Keratinocyte (primary cell): ENCODE data around the gene WDR11. TPM values are rescaled to one million over a fixed set of nuclear protein-coding genes. Genes with fewer than 3 reads are reported as not detected.

ENCODE experiments used
- DNase-seq: peaks from one replicate; pipeline ENCODE4 v3.0.0-alpha.2; 2011; ENCODE audit warnings: low read depth, missing footprints, low spot score
- FAIRE-seq: peaks from 2 replicates; lab custom pipeline; 2011; peaks lifted over from hg19 to GRCh38; lab: Jason Lieb, UNC
- H2AFZ ChIP-seq: 2 replicates; pipeline ENCODE4 v1.6.0; 2012; ENCODE audit warnings: low read length, control low read depth, inconsistent platforms; ENCODE audit not compliant: control insufficient read depth
- H3K27ac ChIP-seq: 2 replicates; pipeline ENCODE4 v1.5.1; 2011; ENCODE audit warnings: low read length; ENCODE audit not compliant: control insufficient read depth, insufficient read depth
- H3K27me3 ChIP-seq: 3 replicates; pipeline ENCODE4 v1.6.0; 2011; ENCODE audit warnings: low read length; ENCODE audit not compliant: control insufficient read depth, insufficient read depth; ENCODE audit errors: extremely low read depth
- H3K36me3 ChIP-seq, 2 experiments: 2 replicates in 1 of 2; 3 replicates in 1 of 2; pipeline ENCODE4 v1.5.1; 2011; ENCODE audit warnings: low read length in 2 of 2, mild to moderate bottlenecking in 1 of 2; ENCODE audit not compliant: control insufficient read depth in 2 of 2, insufficient read depth in 2 of 2; ENCODE audit errors: extremely low read depth in 1 of 2
- H3K4me1 ChIP-seq: 3 replicates; pipeline ENCODE4 v1.5.1; 2011; ENCODE audit warnings: low read length; ENCODE audit not compliant: control insufficient read depth, insufficient read depth; ENCODE audit errors: extremely low read depth
- H3K4me2 ChIP-seq: 3 replicates; pipeline ENCODE4 v1.6.0; 2011; ENCODE audit warnings: low read depth, low read length; ENCODE audit not compliant: control insufficient read depth, insufficient read depth; ENCODE audit errors: extremely low read depth
- H3K4me3 ChIP-seq, 3 experiments: fragments of 200-600 bp in 1 of 3; sonication (generic) in 1 of 3; 2 replicates in 2 of 3; 3 replicates in 1 of 3; pipeline ENCODE4 v1.5.1; 2011 to 2016; ENCODE audit warnings: low read length in 3 of 3, mild to moderate bottlenecking in 3 of 3, control low read depth in 2 of 3, inconsistent platforms in 1 of 3, low read depth in 1 of 3, mixed read lengths in 1 of 3, mixed run types in 1 of 3, moderate library complexity in 1 of 3; ENCODE audit not compliant: control insufficient read depth in 2 of 3, insufficient read depth in 2 of 3; ENCODE audit errors: extremely low read depth in 1 of 3
- H3K79me2 ChIP-seq: 2 replicates; pipeline ENCODE4 v1.6.0; 2012; ENCODE audit warnings: low read length; ENCODE audit not compliant: control insufficient read depth, insufficient read depth
- H3K9ac ChIP-seq: 3 replicates; pipeline ENCODE4 v1.6.0; 2011; ENCODE audit warnings: low read length; ENCODE audit not compliant: control insufficient read depth, insufficient read depth; ENCODE audit errors: extremely low read depth
- H3K9me1 ChIP-seq: 3 replicates; pipeline ENCODE4 v1.6.0; 2011; ENCODE audit warnings: low read length; ENCODE audit not compliant: control insufficient read depth, insufficient read depth; ENCODE audit errors: extremely low read depth
- H3K9me3 ChIP-seq: 2 replicates; pipeline ENCODE4 v1.5.1; 2012; ENCODE audit warnings: low read depth, low read length; ENCODE audit not compliant: control insufficient read depth
- H4K20me1 ChIP-seq: 3 replicates; pipeline ENCODE4 v1.6.0; 2011; ENCODE audit warnings: low read length; ENCODE audit not compliant: control insufficient read depth, insufficient read depth; ENCODE audit errors: extremely low read depth
- EZH2 ChIP-seq: IDR thresholded peaks from one replicate; pipeline ENCODE4 v1.6.1; 2012; ENCODE audit warnings: inconsistent platforms, mild to moderate bottlenecking, low read length, moderate library complexity
- dilution Hi-C: fragments of 300-500 bp; cut with MboI; formaldehyde crosslinking; loops from one replicate; pipeline ENCODE4 v1.7.0; 2020; ENCODE audit warnings: low sequenced_read_pairs; ENCODE audit not compliant: extremely low pct_ligation_motif_present
- polyA plus RNA-seq, 5 experiments: library from polyadenylated mRNA; depleted of rRNA in 3 of 5; stranded (reverse) in 3 of 5; stranded (forward) in 1 of 5; unstranded in 1 of 5; fragments of >200 nt; gene quantifications; 1 replicate in 1 of 5; 2 replicates in 3 of 5; 3 replicates in 1 of 5; pipeline versions ENCODE4 v1.2.1 to v1.2.3, GENCODE V29; 2011 to 2012; ENCODE audit warnings: missing spikeins in 2 of 5, low read depth in 1 of 5, low replicate concordance in 1 of 5
- TF ChIP-seq, protein P1 (sequence below), 3 experiments: IDR thresholded peaks in 1 of 3; conservative IDR thresholded peaks in 1 of 3; optimal IDR thresholded peaks in 1 of 3; 2 replicates in 2 of 3; 3 replicates in 1 of 3; pipeline versions ENCODE3 to v1.5.1; 2011; ENCODE audit warnings: low read length in 3 of 3, mild to moderate bottlenecking in 3 of 3, moderate library complexity in 2 of 3, control low read depth in 1 of 3, inconsistent platforms in 1 of 3; ENCODE audit not compliant: insufficient read depth in 2 of 3; ENCODE audit errors: extremely low read depth in 1 of 3

WDR11 gene
- polyA plus RNA-seq, 1 donor (not counting 4 experiments of a cell fraction or from before 2014, with no cell fraction given) = 79.2 TPM

DNA sequence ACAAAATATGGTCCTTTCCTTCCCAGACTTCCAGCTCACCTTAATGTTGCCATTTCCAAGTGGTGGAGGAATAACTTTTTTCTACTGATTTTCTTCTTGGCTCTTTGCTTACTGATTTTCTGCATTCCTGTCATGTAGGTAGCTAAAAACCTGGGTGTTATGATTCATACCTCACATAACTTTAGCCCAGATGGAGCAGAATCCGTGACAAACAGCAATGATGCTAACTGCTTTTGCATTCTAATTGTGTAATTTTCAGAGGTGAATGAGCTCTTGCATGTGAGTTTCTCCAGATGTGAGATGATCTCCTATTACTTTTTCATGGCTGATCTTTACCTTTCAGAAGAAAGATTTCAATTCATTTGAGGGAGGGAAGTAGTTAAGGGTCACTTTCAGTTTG, 43.4 kb downstream of the WDR11 start:
- no peak for FAIRE-seq
- peaks cover 8 to 13% of the 10 kb centered on the region in 2 experiments for H3K36me3 ChIP-seq
- dilution Hi-C loops = no loop called here

DNA sequence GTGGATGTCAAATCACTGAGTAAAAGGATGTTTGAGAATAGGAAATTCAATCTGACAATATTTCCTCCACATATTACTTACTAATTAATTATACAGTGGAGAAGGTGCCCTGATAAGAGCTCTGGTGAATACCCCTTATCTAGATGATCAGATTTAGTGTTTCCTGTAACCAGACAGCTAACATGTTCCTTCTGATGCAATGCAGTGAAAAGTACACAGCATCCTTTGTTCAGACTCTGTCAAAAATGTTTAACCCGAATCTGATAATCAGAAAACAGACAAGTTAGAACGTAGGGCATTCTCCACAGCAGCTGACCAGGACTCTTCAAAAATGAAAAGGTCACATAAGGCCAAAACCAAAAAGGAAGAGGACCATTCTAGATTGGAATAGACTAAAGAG, 46.2 kb downstream of the WDR11 start:
- TF ChIP-seq, protein P1, sequence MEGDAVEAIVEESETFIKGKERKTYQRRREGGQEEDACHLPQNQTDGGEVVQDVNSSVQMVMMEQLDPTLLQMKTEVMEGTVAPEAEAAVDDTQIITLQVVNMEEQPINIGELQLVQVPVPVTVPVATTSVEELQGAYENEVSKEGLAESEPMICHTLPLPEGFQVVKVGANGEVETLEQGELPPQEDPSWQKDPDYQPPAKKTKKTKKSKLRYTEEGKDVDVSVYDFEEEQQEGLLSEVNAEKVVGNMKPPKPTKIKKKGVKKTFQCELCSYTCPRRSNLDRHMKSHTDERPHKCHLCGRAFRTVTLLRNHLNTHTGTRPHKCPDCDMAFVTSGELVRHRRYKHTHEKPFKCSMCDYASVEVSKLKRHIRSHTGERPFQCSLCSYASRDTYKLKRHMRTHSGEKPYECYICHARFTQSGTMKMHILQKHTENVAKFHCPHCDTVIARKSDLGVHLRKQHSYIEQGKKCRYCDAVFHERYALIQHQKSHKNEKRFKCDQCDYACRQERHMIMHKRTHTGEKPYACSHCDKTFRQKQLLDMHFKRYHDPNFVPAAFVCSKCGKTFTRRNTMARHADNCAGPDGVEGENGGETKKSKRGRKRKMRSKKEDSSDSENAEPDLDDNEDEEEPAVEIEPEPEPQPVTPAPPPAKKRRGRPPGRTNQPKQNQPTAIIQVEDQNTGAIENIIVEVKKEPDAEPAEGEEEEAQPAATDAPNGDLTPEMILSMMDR (optimal IDR thresholded peaks at IDR 0.05 in 1 of 3, IDR thresholded peaks at IDR 0.05 in 1 of 3, conservative IDR thresholded peaks at IDR 0.05 in 1 of 3; ENCODE audit: extremely low read depth in 1 of 3, insufficient read depth in 2 of 3, low read length in 3 of 3) = no peak
- no peak for TF ChIP-seq EZH2
- no peaks in the 10 kb centered on the region for H3K9me3 ChIP-seq
- H3K4me1 ChIP-seq = peaks cover 3% of the 10 kb centered on the region
- H3K79me2 ChIP-seq = no peaks in the 10 kb centered on the region
- no peak overlapping the region for H3K27ac ChIP-seq
- H3K9me1 ChIP-seq = no peaks in the 10 kb centered on the region
- DNase-seq (no peak), FAIRE-seq (no peak)
- H3K36me3 ChIP-seq = peaks cover 8 to 10% of the 10 kb centered on the region in 2 experiments
- no peaks in the 10 kb centered on the region for H4K20me1 ChIP-seq
- H2AFZ ChIP-seq = no peak overlapping the region
- no peak overlapping the region for H3K9ac ChIP-seq
- dilution Hi-C loops = no loop called here
- H3K4me2 ChIP-seq = no peak overlapping the region
- H3K4me3 ChIP-seq = no peak overlapping the region
- H3K27me3 ChIP-seq = no peaks in the 10 kb centered on the region

More for the DNA sequence above, 43.4 kb downstream of the WDR11 start:
- Histone ChIP-seq H3K4me3 (no peak overlapping the region), H3K79me2 (no peaks in the 10 kb centered on the region), H3K9me3 (no peaks in the 10 kb centered on the region), H3K4me2 (no peak overlapping the region), H4K20me1 (no peaks in the 10 kb centered on the region), H3K27ac (no peak overlapping the region), H2AFZ (no peak overlapping the region), H3K4me1 (peaks cover 3% of the 10 kb centered on the region), H3K27me3 (no peaks in the 10 kb centered on the region), H3K9me1 (no peaks in the 10 kb centered on the region), H3K9ac (no peak overlapping the region)
- TF ChIP-seq, protein P1 (optimal IDR thresholded peaks at IDR 0.05 in 1 of 3, IDR thresholded peaks at IDR 0.05 in 1 of 3, conservative IDR thresholded peaks at IDR 0.05 in 1 of 3; ENCODE audit: extremely low read depth in 1 of 3, insufficient read depth in 2 of 3, low read length in 3 of 3) = no peak
- no peak for TF ChIP-seq EZH2
- no peak for DNase-seq
